Stimulated activated CD8-positive, alpha-beta memory T cell treated with anti-CD3 and anti-CD28 coated beads, Interleukin-7, amount 100 ng/mL, for 48 hours (primary cell): Measurements from ENCODE around the gene METAP1D.
"Not testable (repeated sequence)": the region's sequence is repeated elsewhere in the genome, so short reads cannot be mapped to it uniquely, and the experiment has no call there.

Source experiments
- DNase-seq, 2 donors: peaks; one replicate each; pipeline ENCODE4 v3.0.0-alpha.2; 2020; ENCODE audit warnings: low read depth in 1 of 2; ENCODE audit errors: extremely low read depth in 1 of 2

Gene METAP1D

GRCh38 chr2:171999604-172000469 lies at the start of gene METAP1D:
Gene METAP1D, plus strand, starts transcription at chr2:171999953. Its CDS starts 17 bp downstream, at chr2:171999970.
- peak; percentile 80 to 83 for DNase-seq

- no peak for DNase-seq
Observed at GRCh38 chr2:171952276-171952675, 47.5 kb upstream of the METAP1D start.

- DNase-seq, result no peak
Observed at GRCh38 chr2:171952748-171953147, 47.0 kb upstream of the METAP1D start.

GRCh38 chr2:171956135-171956825 lies 43.5 kb upstream of the METAP1D start:
- no peak for DNase-seq

- DNase-seq, result no peak
Observed at GRCh38 chr2:171957061-171957460, 42.7 kb upstream of the METAP1D start.

GRCh38 chr2:171958475-171958874 lies 41.3 kb upstream of the METAP1D start:
- no peak for DNase-seq

- no peak for DNase-seq
Observed at GRCh38 chr2:171959998-171960397, 39.8 kb upstream of the METAP1D start.

GRCh38 chr2:171960570-171960969 lies 39.2 kb upstream of the METAP1D start:
- no peak for DNase-seq

GRCh38 chr2:171963198-171963597 lies 36.6 kb upstream of the METAP1D start:
- DNase-seq, result no peak

- DNase-seq, result no peak
Observed at GRCh38 chr2:171964308-171964707, 35.4 kb upstream of the METAP1D start.

GRCh38 chr2:171965238-171965637 lies 34.5 kb upstream of the METAP1D start:
- DNase-seq, result no peak

- no peak for DNase-seq
Observed at GRCh38 chr2:171965661-171966060, 34.1 kb upstream of the METAP1D start.

- no peak for DNase-seq
Observed at GRCh38 chr2:171966235-171966634, 33.5 kb upstream of the METAP1D start.

GRCh38 chr2:171966688-171967087 lies 33.1 kb upstream of the METAP1D start:
- no peak for DNase-seq

GRCh38 chr2:171968509-171968908 lies 31.2 kb upstream of the METAP1D start:
- no peak for DNase-seq

- no peak for DNase-seq
Observed at GRCh38 chr2:171972329-171972982, 27.3 kb upstream of the METAP1D start.

- DNase-seq, result no peak
Observed at GRCh38 chr2:171979103-171979502, 20.6 kb upstream of the METAP1D start.

GRCh38 chr2:171983924-171984323 lies 15.8 kb upstream of the METAP1D start:
- DNase-seq, result not testable (repeated sequence)

- no peak for DNase-seq
Observed at GRCh38 chr2:171985076-171985475, 14.7 kb upstream of the METAP1D start.

- no peak for DNase-seq
Observed at GRCh38 chr2:171986778-171987177, 13.0 kb upstream of the METAP1D start.

- no peak for DNase-seq
Observed at GRCh38 chr2:171991027-171991426, 8.7 kb upstream of the METAP1D start.

- no peak for DNase-seq
Observed at GRCh38 chr2:171995586-171995985, 4.2 kb upstream of the METAP1D start.
